Stimulated activated memory B cell treated with anti-CD40 and anti-IgM and Interleukin-4, amounts not matched to agents 10 μg/mL and 1 μg/mL and 100 μg/mL, for 72 hours (primary cell): ENCODE data around the gene LHX2.

ENCODE experiments used
- ATAC-seq: fragments of 150-1000 bp; cut with Tn5 transposase; 2 replicates; pipeline ENCODE4 v1.10.0; 2021
- H3K27ac Mint-ChIP-seq: one replicate; pipeline ENCODE4 v1.8.0; 2022; ENCODE audit warnings: mild to moderate bottlenecking, mixed read lengths
- H3K27me3 Mint-ChIP-seq: one replicate; pipeline ENCODE4 v1.8.0; 2022; ENCODE audit warnings: mixed read lengths
- H3K36me3 Mint-ChIP-seq: one replicate; pipeline ENCODE4 v1.8.0; 2022; ENCODE audit warnings: mixed read lengths
- H3K4me1 Mint-ChIP-seq: one replicate; pipeline ENCODE4 v1.8.0; 2022; ENCODE audit warnings: mixed read lengths
- H3K4me3 Mint-ChIP-seq: one replicate; pipeline ENCODE4 v1.8.0; 2022; ENCODE audit warnings: mild to moderate bottlenecking, moderate library complexity, mixed read lengths
- H3K9me3 Mint-ChIP-seq: one replicate; pipeline ENCODE4 v1.8.0; 2022; ENCODE audit warnings: mixed read lengths

Gene LHX2

DNA sequence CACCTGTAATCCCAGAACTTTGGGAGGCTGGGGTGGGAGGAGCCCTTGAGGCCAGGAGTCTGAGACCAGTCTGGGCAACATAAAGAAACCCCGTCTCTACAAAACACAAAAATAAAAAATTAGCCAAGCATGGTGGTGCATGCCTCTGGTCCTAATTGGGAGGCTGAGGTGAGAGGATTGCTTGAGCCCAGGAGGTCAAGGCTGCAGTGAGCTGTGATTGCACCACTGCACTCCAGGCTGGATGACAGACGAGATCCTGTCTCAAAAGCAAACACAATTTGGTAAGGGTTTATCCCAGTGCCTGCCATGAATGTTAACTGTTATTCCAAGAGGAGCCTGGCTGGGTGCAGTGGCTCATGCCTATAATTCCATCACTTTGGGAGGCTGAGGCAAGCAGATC, 71.1 kb downstream of the LHX2 start:
- Mint-ChIP-seq H3K4me3 (no peak overlapping the region), H3K27me3 (peaks cover 13% of the 10 kb centered on the region)
- no peak for ATAC-seq

More for the DNA sequence above, 71.1 kb downstream of the LHX2 start:
- Mint-ChIP-seq H3K27ac (no peak overlapping the region), H3K4me1 (no peaks in the 10 kb centered on the region), H3K36me3 (peaks cover 7% of the 10 kb centered on the region), H3K9me3 (peaks cover 16% of the 10 kb centered on the region)
